Measurements from ENCODE around the gene CLEC16A. TPM values are rescaled to one million over a fixed set of nuclear protein-coding genes. Genes with fewer than 3 reads are reported as not detected.
A peak's percentile ranks its signal among the peaks of the same experiment; 100 is the strongest.

Gene CLEC16A
- total and polyA plus RNA-seq, 4 donors = 14.3 to 44.4 (median 26.4) TPM

GRCh38 chr16:11136600-11136999 lies 192.2 kb downstream of the CLEC16A start:
- H3K36me3 ChIP-seq (ENCODE audit: control insufficient read depth in 4 of 4, insufficient read depth in 4 of 4, low read length in 4 of 4) = peaks cover 0 to under 1% (median 0%) of the 10 kb centered on the region in 4 donors
- no peak for TF ChIP-seq CTCF (IDR thresholded peaks at IDR 0.05; ENCODE audit: control extremely low read depth, extremely low read depth)
- H3K9me3 ChIP-seq (ENCODE audit: control insufficient read depth in 4 of 4, insufficient read depth in 3 of 4, low read length in 3 of 4) = no peaks in the 10 kb centered on the region
- no peak for ATAC-seq (ENCODE audit: insufficient read depth, low FRiP score)
- peaks cover 21 to 79% (median 43%) of the 10 kb centered on the region in 5 donors for H3K4me1 ChIP-seq (ENCODE audit: control insufficient read depth in 5 of 5, insufficient read depth in 5 of 5, low read length in 5 of 5)
- WGBS, 2 donors = 70 to 72% methylated on average over 7 of the region's 7 CpGs
- peak in 2 of 3 donors; percentile 57 to 77 for DNase-seq
- peak overlapping the region in 1 of 2 donors; percentile 15 for H3K9ac ChIP-seq (ENCODE audit: insufficient read depth in 1 of 2, low read length in 2 of 2)
- H3K4me3 ChIP-seq = no peak overlapping the region
- H3K27me3 ChIP-seq (ENCODE audit: control insufficient read depth in 3 of 3, insufficient read depth in 3 of 3, low read length in 2 of 3) = no peaks in the 10 kb centered on the region
- peak overlapping the region; percentile 16 to 55 for H3K27ac ChIP-seq (ENCODE audit: low read depth in 1 of 2, low read length in 1 of 2)

GRCh38 chr16:11138022-11138768 lies 193.8 kb downstream of the CLEC16A start:
- Histone ChIP-seq H3K27me3 (ENCODE audit: control insufficient read depth in 3 of 3, insufficient read depth in 3 of 3, low read length in 2 of 3) (no peaks in the 10 kb centered on the region), H3K36me3 (ENCODE audit: control insufficient read depth in 4 of 4, insufficient read depth in 4 of 4, low read length in 4 of 4) (peaks cover 0 to 1% (median 0%) of the 10 kb centered on the region in 4 donors), H3K9me3 (ENCODE audit: control insufficient read depth in 4 of 4, insufficient read depth in 3 of 4, low read length in 3 of 4) (no peaks in the 10 kb centered on the region), H3K4me3 (no peak overlapping the region), H3K9ac (ENCODE audit: insufficient read depth in 1 of 2, low read length in 2 of 2) (no peak overlapping the region), H3K4me1 (ENCODE audit: control insufficient read depth in 5 of 5, insufficient read depth in 5 of 5, low read length in 5 of 5) (peaks cover 15 to 65% (median 40%) of the 10 kb centered on the region in 5 donors), H3K27ac (ENCODE audit: low read depth in 1 of 2, low read length in 1 of 2) (no peak overlapping the region)
- ATAC-seq (ENCODE audit: insufficient read depth, low FRiP score) (no peak), DNase-seq (no peak)
- no peak for TF ChIP-seq CTCF (IDR thresholded peaks at IDR 0.05; ENCODE audit: control extremely low read depth, extremely low read depth)
- WGBS, 2 donors = 84 to 90% methylated on average over 14 of the region's 14 CpGs

GRCh38 chr16:11138769-11139325 lies 194.5 kb downstream of the CLEC16A start:
- H3K27me3 ChIP-seq (ENCODE audit: control insufficient read depth in 3 of 3, insufficient read depth in 3 of 3, low read length in 2 of 3) = no peaks in the 10 kb centered on the region
- WGBS, 2 donors = 83 to 89% methylated on average over 8 of the region's 8 CpGs
- TF ChIP-seq CTCF (IDR thresholded peaks at IDR 0.05; ENCODE audit: control extremely low read depth, extremely low read depth) = no peak
- DNase-seq = no peak
- H3K4me3 ChIP-seq = no peak overlapping the region
- peak overlapping the region in 1 of 2 donors; percentile 53 for H3K9ac ChIP-seq (ENCODE audit: insufficient read depth in 1 of 2, low read length in 2 of 2)
- no peak overlapping the region for H3K27ac ChIP-seq (ENCODE audit: low read depth in 1 of 2, low read length in 1 of 2)
- H3K9me3 ChIP-seq (ENCODE audit: control insufficient read depth in 4 of 4, insufficient read depth in 3 of 4, low read length in 3 of 4) = no peaks in the 10 kb centered on the region
- peaks cover 15 to 60% (median 34%) of the 10 kb centered on the region in 5 donors for H3K4me1 ChIP-seq (ENCODE audit: control insufficient read depth in 5 of 5, insufficient read depth in 5 of 5, low read length in 5 of 5)
- ATAC-seq (ENCODE audit: insufficient read depth, low FRiP score) = no peak
- peaks cover 0 to 4% (median 0%) of the 10 kb centered on the region in 4 donors for H3K36me3 ChIP-seq (ENCODE audit: control insufficient read depth in 4 of 4, insufficient read depth in 4 of 4, low read length in 4 of 4)

Data from lung (tissue), 12 donors.